SKM-1 (cell line): ENCODE results near the gene ZC3H11A.
"Not testable (repeated sequence)": the region's sequence is repeated elsewhere in the genome, so short reads cannot be mapped to it uniquely, and the experiment has no call there.

Source experiments
- DNase-seq: peaks from one replicate; lab custom pipeline; 2025; ENCODE audit not compliant: unreplicated experiment; lab: John Stamatoyannopoulos, UW

The ZC3H11A gene

DNA sequence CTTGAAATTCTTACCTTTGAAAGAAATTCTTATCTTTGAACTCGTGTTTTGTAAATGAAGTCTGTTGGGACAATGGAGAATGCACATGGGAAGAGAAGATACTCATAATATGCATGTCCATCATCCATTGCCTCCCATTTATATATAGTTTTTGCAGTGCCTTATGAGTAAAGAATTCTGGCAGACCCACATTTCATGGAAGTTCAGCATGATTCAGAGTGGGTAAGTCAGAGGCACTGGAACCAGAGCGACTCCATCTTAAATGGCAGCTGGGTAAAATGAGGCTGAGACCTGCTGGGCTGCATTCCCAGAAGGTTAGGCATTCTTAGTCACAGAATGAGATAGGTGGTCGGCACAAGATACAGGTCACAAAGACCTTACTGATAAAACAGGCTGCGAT lies 16.6 kb upstream of the ZC3H11A start:
- DNase-seq = no peak

DNA sequence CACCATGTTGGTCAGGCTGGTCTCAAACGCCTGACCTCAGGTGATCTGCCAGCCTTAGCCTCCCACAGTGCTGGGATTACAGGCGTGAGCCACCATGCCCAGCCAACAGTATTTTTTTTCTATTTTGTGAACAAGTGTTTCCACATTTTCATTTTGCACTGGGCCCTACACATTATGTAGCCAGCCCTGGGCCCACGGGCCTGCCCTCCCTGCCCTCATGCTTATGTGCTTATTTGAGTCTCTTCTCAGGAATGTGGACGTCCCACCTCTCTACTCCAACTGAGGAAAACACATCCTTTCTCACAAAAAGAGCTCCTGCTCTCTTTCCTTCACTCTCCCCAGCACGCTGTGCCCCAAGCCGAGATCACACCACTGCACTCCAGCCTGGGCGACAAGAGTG lies 13.5 kb upstream of the ZC3H11A start:
- no peak for DNase-seq

DNA sequence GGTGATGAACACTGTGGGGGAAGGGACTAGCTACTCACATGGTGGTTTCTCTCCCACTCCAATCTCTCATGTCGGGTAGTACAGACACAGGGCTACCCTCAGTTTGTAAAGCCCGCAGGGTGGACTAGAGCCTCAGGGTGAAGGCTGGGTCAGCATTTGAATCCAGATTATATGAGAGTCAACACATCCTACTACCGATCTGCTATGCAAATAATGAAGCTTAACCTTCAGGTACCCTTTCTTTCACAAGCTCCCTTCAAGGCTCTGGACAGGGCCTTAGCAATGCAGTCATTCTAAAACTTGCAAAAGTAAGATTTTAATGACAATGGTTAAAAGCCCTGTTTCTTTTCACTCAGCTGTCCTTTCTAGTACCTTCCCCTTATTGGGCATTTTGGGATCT lies 5.5 kb upstream of the ZC3H11A start:
- DNase-seq = no peak

DNA sequence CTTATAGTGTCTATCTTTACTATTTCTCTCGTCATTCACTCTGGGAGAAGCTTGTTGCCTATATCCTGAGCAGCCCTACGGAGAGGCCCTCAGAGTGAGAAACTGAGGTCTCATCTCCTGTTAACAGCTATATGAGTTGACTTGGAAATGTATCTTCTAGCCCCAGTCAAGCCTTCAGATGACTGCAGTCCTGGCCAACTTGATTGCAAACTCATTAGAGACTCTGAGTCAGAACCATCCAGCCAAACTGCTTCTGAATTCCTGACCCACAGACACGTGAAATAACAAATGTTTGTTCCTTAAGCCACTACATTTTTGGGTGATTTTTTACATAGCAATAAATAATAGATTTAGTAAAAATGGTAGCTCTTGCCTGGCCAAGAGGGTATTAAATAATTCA lies 3.9 kb upstream of the ZC3H11A start:
- no peak for DNase-seq

DNA sequence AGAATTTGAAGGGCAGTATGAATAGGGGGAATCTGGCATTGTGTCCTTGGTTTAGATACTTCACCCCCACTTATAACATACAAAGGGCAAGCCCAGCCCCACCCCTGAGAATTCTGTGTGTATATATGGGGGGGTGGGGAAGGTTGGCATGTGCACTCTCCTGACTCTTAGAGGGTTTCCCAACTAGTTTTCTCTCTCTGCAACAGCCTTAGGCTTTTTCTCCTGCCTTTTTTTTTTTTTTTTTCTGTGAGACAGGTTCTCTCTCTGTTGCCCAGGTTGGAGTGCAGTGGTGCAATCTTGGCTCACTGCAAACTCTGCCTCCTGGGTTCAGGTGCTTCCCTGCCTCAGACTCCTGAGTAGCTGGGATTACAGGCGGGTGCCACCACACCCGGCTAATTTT lies 2.9 kb upstream of the ZC3H11A start:
- no peak for DNase-seq

DNA sequence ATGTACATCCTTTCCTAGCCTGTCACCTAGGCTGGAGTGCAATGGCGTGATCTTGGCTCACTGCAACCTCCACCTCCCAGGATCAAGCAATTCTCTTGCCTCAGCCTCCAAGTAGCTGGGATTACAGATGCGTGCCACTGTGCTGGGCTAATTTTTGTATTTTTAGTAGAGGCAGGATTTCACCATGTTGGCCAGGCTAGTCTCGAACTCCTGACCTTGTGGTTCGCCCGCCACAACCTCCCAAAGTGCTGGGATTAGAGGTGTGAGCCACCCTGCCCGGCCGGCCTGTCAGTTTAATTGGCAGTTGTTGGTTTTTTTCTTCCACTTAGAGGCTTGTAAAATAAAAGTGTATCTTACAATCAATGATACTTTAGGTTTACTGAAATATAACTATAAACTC lies 1.9 kb upstream of the ZC3H11A start:
- not testable (repeated sequence) for DNase-seq

DNA sequence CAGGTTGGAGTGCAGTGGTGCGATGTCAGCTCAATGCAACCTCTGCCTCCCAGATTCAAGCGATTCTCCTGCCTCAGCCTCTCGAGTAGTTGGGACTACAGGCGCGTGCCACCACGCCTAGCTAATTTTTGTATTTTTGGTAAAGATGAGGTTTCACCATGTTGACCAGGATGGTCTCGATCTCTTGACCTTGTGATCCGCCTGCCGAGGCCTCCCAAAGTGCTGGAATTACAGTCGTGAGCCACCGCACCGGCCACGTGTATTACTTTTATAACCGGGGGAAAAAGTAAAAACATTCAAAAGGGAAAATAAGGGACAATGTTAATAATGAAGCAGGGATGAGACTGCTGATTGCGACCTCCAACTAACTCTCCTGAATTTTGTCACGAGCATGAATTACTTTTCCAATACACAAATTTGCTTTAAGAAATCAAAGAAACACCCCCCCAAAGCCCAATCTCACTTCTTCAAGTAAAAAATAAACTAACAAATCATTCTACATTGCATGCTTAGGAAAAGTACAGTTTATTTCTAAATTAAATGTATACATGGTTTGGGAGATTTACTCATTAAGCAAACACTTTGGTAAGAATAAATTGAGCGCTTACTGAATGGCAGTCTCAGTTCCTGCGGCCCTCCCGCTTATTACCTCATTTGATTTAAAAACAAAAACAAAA lies 521 bp upstream of the ZC3H11A start:
- DNase-seq = no peak

DNA sequence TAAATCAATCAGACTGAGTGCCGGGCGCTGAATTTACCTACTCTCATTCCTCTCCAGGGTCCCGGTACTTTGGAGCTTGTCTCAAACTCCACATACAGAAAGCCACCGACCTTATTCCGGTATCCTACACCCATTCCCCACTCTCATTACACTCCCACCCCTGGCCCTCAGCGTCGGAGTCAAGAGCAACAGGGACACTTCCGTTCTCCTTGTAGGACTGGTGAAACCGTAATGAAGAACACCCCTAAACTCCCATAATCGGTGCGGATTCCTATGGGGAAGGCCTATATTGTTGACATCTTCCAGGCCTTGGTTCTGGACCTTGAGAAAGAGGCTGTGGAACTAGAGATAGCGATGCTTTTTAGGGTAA lies 798 bp downstream of the ZC3H11A start:
- no peak for DNase-seq

DNA sequence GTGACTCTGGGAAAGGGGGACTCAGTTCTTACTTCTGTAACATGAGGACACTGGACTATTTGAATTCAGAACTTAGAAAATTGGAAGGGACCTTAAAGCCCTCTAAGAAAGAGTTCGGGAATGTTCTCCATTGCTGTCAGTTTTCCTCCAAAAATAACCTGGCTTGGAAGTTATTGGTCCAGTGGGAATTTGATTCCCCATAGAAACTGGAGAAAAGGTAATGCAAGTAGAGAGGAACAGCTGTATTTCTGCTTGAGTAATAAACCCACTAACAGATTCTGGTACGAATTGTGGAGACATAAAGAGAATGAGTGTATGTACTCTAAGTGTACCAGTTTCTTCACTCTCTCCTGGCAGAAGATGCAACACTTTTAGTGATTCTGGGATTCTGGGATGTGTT lies 1.8 kb downstream of the ZC3H11A start:
- no peak for DNase-seq

DNA sequence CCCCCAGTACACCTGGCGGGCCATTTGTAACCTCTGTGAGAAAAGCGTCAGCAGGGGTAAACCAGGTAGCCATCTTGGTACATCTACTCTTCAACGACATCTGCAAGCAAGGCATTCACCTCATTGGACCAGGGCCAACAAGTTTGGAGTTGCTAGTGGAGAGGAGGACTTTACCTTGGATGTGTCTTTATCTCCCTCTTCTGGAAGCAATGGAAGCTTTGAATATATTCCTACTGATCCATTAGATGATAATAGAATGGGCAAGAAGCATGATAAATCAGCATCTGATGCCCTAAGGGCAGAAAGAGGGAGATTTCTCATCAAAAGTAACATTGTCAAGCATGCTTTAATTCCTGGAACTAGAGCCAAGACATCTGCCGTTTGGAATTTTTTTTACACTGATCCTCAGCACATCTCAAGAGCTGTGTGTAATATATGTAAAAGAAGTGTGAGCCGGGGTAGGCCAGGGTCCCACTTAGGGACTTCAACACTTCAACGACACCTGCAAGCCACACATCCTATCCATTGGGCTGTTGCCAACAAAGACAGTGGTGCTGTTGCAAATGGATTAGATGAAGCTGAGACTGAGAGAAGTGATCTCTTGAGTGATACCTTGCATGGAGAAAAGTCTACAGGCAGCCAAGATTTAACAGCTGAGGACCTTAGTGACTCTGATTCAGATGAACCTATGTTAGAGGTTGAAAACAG lies 2.7 kb downstream of the ZC3H11A start:
- no peak for DNase-seq

DNA sequence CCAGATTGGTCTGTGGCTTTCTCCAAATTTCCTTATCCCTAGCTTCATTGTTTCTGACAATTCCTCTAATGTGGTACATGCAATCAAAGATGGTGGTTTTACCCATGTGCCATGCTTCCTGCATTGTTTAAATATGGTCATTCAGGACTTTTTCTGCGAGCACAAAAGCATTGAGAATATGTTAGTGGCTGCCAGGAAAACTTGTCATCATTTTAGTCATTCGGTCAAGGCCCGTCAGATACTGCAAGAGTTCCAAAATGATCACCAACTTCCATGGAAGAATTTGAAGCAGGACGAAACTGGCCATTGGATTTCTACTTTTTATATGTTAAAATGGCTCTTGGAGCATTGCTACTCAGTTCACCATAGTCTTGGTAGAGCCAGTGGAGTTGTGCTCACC lies 3.7 kb downstream of the ZC3H11A start:
- DNase-seq = no peak

DNA sequence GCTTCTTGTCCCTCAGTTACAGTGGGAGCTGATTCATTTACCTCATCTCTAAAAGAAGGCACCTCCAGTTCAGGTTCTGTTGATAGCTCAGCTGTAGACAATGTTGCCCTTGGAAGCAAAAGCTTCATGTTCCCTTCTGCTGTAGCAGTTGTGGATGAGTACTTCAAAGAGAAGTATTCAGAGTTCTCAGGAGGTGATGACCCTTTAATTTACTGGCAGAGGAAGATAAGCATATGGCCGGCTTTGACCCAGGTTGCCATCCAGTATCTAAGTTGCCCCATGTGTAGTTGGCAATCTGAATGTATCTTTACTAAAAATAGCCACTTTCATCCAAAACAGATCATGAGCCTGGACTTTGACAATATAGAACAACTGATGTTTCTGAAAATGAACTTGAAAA lies 4.5 kb downstream of the ZC3H11A start:
- DNase-seq = no peak

DNA sequence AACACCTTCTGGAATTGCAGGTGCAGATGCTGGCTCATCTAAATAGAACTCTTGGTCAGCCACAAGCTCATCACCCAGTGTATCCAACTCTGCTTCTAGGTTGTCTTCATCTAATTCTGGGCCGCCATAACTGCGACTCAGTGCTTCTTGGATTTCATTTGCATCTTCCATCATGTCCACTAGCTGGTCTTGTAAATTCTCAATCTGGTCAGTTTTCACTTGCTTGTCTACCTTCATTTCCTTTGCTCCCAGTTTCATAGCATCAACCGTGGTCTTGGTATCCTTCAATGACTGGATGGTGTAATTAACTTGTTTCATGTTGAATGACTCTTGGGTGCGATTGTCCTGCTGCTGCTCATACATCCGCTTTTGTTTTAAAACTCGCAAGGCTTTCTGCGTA lies 10.3 kb downstream of the ZC3H11A start:
- no peak for DNase-seq

DNA sequence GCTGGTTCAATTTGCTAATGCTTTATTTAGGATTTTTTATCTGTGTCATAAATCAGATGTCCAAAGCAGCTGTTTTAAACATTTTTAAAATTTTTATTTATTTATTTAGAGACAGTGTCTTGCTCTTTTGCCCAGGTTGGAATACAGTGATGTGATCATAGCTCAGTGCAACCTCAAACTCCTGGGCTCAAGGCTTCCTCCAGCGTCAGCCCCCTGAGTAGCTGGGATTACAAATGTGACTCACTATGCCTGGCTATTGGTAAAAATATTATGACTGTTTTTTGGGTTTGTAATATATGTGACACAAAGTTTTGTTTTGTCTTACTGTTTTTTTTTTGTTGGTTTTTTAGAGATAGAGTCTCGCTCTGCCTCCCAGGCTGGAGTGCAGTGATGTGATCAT lies 11.8 kb downstream of the ZC3H11A start:
- DNase-seq = no peak

DNA sequence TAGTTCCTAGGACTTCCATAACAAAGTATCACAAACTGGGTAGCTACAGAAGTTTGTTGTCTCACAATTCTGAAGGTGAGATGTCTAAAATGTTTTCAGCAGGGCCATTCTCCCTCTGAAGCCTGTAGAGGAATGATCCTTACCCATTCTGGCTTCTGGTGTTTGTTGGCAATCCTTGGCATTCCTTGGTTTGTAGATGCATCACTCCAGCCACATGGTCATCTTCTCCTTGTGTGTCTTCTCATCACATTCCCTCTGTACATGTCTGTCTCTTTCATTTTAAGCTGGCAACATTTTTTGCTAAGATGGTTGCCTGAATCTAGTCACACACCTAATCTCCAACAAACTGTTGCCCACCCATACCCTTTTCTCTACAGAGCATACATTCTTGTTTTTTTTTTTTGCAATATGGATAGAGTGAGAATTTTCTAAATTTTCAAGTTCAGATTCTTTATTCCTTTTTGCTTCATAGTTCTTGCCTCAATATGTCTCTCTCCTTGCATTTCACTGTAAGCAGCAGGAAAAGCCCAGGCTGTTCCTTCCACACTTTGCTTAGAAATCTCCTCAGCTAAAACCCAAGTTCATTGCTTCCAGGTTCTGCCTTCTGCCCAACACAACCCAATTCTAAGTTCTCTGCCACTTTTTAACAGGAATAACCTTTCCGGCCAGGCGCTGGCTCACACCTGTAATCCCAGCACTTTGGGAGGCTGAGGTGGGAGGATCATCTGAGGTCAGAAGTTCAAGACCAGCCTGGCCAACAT lies 18.3 kb downstream of the ZC3H11A start:
- DNase-seq = no peak

DNA sequence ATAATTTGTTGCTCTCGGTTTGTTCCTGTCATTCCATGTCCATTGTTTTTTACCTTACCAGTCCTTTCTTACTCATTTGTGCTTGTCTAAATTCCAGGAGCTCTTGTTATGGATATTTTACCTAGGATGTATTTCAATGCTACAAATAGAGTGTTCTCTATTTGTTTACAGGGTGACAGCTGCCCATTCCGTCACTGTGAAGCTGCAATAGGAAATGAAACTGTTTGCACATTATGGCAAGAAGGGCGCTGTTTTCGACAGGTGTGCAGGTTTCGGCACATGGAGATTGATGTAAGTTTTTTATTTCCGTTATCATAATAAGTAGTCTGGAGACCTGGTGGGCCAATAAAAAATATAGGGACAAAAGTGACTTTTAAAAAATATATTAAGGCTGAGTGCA lies 23.0 kb downstream of the ZC3H11A start:
- no peak for DNase-seq

DNA sequence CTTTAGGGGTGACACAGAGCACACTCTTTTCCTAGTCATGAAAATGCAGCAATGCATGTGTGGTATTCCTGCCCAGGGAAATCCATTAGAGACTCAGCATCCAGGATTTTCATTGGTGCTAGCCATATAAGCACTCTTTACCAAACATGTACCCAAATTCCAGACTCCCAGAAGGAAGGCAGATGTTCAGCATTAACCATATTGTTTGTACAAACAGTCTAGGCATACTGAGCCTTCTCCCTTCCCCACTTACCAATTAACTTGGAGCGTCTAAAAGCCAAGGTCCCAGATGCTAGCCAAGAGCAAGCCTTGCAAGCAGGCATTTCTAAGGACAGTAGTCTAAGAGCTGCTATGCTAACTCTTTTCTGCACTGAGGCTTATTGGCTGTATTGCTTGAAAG lies 27.9 kb downstream of the ZC3H11A start:
- no peak for DNase-seq

DNA sequence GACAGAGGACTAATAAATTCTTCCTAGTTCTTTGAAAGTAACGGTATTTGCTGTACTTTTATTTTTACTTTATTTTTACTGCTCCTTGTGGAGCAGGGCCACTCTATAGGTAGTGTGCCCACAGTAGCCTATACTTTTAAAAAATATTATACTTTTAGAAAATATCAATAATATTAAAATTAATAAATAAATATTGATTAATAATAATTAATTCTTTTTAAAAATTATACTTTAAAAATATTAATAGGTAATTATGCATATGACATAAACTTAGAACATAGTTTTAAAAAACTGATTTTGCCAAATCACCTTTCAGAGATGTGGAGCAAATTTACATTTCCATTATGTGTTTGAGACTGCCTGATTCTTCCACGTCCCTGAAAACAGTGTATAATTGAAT lies 30.8 kb downstream of the ZC3H11A start:
- no peak for DNase-seq

DNA sequence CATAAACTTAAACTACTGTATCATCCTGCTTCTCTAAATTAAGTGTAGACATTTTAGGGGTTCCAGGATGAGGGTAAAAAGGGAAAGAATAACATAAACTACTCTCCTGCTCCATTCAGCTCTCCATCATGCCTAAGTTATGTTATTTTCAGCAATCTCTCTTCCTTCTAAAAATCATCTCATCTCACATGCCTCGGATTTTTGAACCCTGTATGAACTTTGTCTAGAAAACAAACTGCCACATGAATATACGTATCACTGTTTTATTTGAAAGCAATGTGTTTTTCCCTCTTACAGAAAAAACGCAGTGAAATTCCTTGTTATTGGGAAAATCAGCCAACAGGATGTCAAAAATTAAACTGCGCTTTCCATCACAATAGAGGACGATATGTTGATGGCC lies 32.6 kb downstream of the ZC3H11A start:
- DNase-seq = no peak

DNA sequence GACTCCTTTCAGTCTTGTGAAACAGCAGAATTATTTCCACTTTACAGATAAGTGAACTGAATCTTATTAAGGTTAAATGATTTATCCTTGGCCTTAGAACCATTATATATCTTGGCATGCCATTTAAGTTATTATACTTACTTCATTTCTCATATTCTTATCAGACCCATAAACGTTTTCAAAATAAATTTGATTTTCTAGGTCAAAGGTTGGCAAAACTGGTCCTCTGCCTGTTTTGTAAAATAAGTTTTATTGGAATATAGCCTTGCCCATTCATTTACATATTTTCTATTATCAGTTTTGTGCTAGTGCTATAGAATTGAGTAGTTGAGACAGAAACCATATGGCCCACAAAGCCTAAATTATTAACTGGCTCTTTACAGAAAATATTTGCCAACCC lies 33.1 kb downstream of the ZC3H11A start:
- DNase-seq = no peak

DNA sequence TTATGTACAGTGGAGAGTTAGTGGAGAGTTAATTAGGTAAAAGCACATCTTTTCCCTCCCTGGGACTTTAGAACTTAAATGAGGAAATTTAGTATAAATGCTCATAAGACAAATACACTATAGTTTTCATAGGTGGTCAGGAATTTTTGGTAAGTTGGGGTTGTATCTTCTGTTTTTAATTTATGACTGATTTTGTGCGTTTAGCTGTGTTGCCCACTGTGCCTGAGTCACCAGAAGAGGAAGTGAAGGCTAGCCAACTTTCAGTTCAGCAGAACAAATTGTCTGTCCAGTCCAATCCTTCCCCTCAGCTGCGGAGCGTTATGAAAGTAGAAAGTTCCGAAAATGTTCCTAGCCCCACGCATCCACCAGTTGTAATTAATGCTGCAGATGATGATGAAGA lies 33.8 kb downstream of the ZC3H11A start:
- not testable (repeated sequence) for DNase-seq

DNA sequence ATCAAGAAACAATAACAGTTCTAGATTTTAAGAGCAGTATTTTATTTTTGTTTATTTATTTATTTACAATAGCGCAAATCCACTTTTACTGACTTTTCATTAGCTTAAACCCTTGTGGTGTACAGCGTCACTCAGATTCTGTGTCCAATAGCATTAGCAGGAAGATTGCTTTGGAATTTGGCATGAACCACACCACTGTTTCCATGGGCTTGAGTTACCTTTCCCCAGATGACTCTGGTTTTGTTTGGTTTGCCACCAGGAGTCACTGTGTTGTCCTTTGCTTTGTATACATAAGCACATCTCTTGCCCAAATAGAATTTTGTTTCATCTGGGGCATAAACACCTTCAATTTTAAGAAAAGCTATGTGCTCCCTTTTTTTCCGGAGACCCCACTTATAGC lies 40.1 kb downstream of the ZC3H11A start:
- no peak for DNase-seq
